Nephron (organoid): ENCODE data around the gene ERBB4.

ENCODE experiments used
- H3K27ac Mint-ChIP-seq, 3 experiments: 2 replicates each; pipeline ENCODE4 v1.8.0; 2020; ENCODE audit warnings: mixed read lengths in 3 of 3, mild to moderate bottlenecking in 2 of 3, moderate library complexity in 1 of 3
- H3K27me3 Mint-ChIP-seq: 2 replicates; pipeline ENCODE4 v1.8.0; 2021; ENCODE audit warnings: low read depth, mild to moderate bottlenecking, moderate library complexity, mixed read lengths
- H3K36me3 Mint-ChIP-seq: 2 replicates; pipeline ENCODE4 v1.8.0; 2020; ENCODE audit warnings: low read depth, mixed read lengths
- H3K4me1 Mint-ChIP-seq: 2 replicates; pipeline ENCODE4 v1.8.0; 2020; ENCODE audit warnings: mixed read lengths
- H3K4me3 Mint-ChIP-seq, 3 experiments: 2 replicates each; pipeline ENCODE4 v1.8.0; 2020; ENCODE audit warnings: mild to moderate bottlenecking in 3 of 3, mixed read lengths in 3 of 3, moderate library complexity in 2 of 3
- H3K9me3 Mint-ChIP-seq: 2 replicates; pipeline ENCODE4 v1.8.0; 2020; ENCODE audit warnings: mixed read lengths
- TF ChIP-seq, protein P1 (sequence below), 3 experiments: fragments of 200-600 bp; sonication (generic); IDR thresholded peaks; one replicate each; pipeline ENCODE4 v1.5.0; 2021; ENCODE audit warnings: antibody characterized with exemption in 3 of 3; ENCODE audit not compliant: unreplicated experiment in 3 of 3

The ERBB4 gene

DNA sequence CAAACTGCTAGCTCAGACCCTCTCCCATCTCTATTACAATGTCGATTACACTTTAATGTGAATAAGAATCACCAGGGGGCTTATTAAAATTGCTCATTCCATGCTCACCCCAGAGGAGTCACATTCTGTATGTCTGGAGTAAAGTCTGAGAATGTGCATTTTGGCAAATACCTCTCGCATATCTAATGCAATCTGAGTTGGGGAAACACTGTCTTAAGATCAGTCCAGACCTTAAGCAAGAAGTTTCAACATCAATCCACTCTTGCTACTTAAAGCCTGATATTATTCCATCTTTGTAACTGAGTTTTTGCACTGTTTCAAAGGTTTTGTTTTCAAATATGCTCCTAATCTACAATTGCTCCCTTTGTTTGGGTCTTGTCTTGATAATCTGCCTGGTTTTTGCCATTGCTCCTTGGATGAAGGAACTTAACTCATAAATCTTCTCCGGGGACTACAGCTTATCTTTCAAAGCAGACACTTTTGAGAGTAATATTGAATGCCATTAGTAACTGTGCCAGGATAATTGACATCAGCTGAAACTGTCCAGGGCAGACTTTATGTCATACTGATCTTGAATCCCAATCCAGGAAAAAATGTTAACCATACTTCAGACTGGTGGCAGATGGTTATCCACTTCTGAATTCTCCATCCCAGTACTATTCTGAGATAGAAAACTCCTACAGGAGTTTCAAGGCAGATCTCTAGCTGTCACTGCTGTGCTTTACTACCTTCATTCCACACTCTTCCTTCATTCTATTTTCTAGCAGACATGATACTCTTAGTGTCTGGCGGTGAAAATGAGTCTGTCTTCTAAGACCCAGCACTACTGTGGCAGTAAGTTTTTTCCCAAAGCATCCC is 200.9 kb downstream of the ERBB4 start:
- H3K27ac Mint-ChIP-seq, result peak overlapping the region in 2 of 3 experiments; percentile 25 to 84
- TF ChIP-seq, protein P1, sequence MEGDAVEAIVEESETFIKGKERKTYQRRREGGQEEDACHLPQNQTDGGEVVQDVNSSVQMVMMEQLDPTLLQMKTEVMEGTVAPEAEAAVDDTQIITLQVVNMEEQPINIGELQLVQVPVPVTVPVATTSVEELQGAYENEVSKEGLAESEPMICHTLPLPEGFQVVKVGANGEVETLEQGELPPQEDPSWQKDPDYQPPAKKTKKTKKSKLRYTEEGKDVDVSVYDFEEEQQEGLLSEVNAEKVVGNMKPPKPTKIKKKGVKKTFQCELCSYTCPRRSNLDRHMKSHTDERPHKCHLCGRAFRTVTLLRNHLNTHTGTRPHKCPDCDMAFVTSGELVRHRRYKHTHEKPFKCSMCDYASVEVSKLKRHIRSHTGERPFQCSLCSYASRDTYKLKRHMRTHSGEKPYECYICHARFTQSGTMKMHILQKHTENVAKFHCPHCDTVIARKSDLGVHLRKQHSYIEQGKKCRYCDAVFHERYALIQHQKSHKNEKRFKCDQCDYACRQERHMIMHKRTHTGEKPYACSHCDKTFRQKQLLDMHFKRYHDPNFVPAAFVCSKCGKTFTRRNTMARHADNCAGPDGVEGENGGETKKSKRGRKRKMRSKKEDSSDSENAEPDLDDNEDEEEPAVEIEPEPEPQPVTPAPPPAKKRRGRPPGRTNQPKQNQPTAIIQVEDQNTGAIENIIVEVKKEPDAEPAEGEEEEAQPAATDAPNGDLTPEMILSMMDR (IDR thresholded peaks at IDR 0.05; ENCODE audit: unreplicated experiment in 3 of 3), result no peak
- no peak overlapping the region for H3K4me3 Mint-ChIP-seq
- H3K4me1 Mint-ChIP-seq, result peaks cover 10% of the 10 kb centered on the region
- H3K27me3 Mint-ChIP-seq, result no peaks in the 10 kb centered on the region
- no peaks in the 10 kb centered on the region for H3K9me3 Mint-ChIP-seq
- H3K36me3 Mint-ChIP-seq, result peaks cover 9% of the 10 kb centered on the region

DNA sequence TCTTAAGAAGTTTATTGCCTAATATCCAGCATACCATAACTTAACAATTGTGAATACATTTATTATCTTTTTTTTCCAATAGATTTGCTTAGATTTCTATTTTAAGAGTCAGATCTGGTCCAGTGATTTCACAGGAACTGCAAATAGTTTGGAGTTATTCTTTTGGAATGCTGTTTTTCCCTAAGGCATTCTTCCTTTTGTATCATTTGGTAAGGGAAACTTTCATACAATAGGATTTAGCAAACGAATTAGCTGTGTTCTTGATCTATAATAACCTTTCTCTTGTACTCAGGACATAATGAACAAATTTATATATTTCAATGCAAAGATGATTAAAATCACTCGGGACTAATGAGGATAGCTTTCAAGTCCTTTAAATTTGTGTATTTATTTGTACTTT is 201.6 kb downstream of the ERBB4 start:
- H3K36me3 Mint-ChIP-seq, result peaks cover 7% of the 10 kb centered on the region
- no peaks in the 10 kb centered on the region for H3K9me3 Mint-ChIP-seq
- TF ChIP-seq, protein P1 (IDR thresholded peaks at IDR 0.05; ENCODE audit: unreplicated experiment in 3 of 3), result no peak
- no peak overlapping the region for H3K4me3 Mint-ChIP-seq
- H3K27ac Mint-ChIP-seq, result peak overlapping the region in 2 of 3 experiments; percentile 25 to 84
- no peaks in the 10 kb centered on the region for H3K27me3 Mint-ChIP-seq
- H3K4me1 Mint-ChIP-seq, result peaks cover 10% of the 10 kb centered on the region

DNA sequence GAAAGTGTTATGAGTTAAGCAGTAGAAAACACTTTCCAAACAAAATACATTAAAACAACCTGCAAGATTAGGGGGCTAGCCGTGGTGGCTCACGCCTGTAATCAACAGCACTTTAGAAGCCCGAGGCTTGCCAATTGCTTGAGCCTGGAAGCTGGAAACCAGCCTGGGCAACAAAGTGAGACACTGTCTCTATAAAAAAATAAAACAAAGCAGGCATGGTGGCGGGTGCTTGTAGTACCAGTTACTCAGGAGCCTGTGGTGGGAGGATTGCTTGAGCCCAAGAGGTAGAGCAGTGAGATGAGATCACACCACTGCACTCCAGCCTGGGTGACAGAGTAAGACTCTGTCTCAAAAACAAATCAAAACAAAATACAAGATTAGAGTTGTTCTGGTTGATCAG is 208.3 kb downstream of the ERBB4 start:
- peaks cover 4% of the 10 kb centered on the region for H3K36me3 Mint-ChIP-seq
- H3K4me3 Mint-ChIP-seq, result no peak overlapping the region
- TF ChIP-seq, protein P1 (IDR thresholded peaks at IDR 0.05; ENCODE audit: unreplicated experiment in 3 of 3), result no peak
- H3K27me3 Mint-ChIP-seq, result no peaks in the 10 kb centered on the region
- peak overlapping the region; percentile 3 to 25 (median 5) for H3K27ac Mint-ChIP-seq
- H3K4me1 Mint-ChIP-seq, result peaks cover 4% of the 10 kb centered on the region
- H3K9me3 Mint-ChIP-seq, result no peaks in the 10 kb centered on the region

DNA sequence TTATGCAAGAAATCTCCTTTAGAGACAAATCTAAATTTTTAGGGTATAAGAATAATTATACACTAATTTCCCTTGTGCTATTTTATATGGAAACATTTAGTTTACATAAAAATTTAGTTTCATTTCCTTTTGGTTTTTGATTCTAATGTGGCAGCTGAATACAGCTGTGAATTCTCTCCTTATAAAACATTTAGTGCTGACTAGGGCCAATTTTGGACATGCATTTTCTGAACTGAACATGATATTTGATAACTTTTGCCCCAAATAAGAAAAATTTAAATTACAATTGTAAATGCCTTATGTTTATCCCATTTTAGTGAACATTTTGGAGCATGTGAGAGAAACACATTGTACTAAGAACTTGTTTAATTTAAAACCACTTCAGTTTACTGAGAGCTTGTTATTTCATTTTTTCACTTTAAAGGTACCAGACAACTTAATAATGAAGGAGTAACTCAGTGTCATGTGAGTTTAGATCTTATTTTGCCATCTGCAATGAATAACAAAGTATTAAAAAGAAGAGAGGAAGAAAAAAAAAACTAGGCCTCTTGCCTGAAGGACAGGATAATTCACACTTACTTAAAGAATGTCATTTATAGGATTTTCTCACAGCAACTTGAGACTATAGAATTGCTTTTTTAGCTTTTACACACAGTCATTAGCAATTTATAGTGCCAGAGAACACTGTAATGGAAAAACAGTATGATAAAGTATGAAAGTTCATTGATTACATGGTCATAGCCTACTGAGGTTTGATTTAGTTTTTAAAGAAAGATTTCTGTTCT is 209.7 kb downstream of the ERBB4 start:
- Mint-ChIP-seq H3K27me3 (no peaks in the 10 kb centered on the region), H3K27ac (peak overlapping the region in 2 of 3 experiments; percentile 61 to 70), H3K36me3 (peaks cover 4% of the 10 kb centered on the region), H3K4me3 (no peak overlapping the region), H3K9me3 (no peaks in the 10 kb centered on the region), H3K4me1 (peaks cover 4% of the 10 kb centered on the region)
- TF ChIP-seq, protein P1 (IDR thresholded peaks at IDR 0.05; ENCODE audit: unreplicated experiment in 3 of 3), result no peak

DNA sequence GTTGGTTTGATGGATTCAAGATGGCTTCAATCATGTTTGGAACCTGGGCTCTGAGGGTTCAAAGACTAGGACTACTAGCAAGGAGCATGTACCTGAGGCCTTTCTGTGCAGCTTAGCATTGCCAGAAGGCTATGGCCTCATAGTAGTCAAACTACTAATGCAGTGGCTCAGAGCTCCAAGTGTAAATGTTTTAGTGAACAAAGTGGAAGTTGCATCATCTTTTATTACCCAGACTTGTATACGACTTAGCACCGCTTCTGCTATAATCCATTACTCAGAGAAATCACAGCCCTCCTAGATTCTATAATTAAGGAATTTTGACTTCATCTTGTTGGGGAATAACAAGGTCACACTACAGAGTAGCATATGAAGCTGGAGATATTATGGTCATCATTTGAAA is 210.5 kb downstream of the ERBB4 start:
- TF ChIP-seq, protein P1 (IDR thresholded peaks at IDR 0.05; ENCODE audit: unreplicated experiment in 3 of 3), result no peak
- Mint-ChIP-seq H3K4me1 (peaks cover 4% of the 10 kb centered on the region), H3K4me3 (no peak overlapping the region), H3K36me3 (peaks cover 4% of the 10 kb centered on the region), H3K27me3 (no peaks in the 10 kb centered on the region), H3K9me3 (no peaks in the 10 kb centered on the region), H3K27ac (peak overlapping the region in 2 of 3 experiments; percentile 33 to 83)
